Panc1 (cell line): ENCODE data around the gene KISS1R. TPM values are rescaled to one million over a fixed set of nuclear protein-coding genes. Genes with fewer than 3 reads are reported as not detected.

Experiments
- ATAC-seq: fragments of 200-7000 bp; cut with Tn5 transposase; 2 replicates; pipeline ENCODE4 v1.9.1; 2020; ENCODE audit warnings: mild to moderate bottlenecking, moderate library complexity
- BruUV-seq: library from RNA; stranded (reverse); fragments of 400-500 nt; replicated peaks from 2 replicates; lab custom pipeline; 2021; lab: Mats Ljungman, UMichigan
- CTCF ChIA-PET: fragments of 300-600 bp; sonication (Branson Sonifier 250); formaldehyde crosslinking; loops from one replicate; lab custom pipeline; 2022; ENCODE audit warnings: antibody characterized with exemption; lab: Charles Lee
- POLR2A ChIA-PET: fragments of 300-600 bp; sonication (Branson Sonifier 250); formaldehyde crosslinking; loops from one replicate; lab custom pipeline; 2022; ENCODE audit warnings: antibody characterized with exemption; lab: Charles Lee
- DNase-seq: peaks from one replicate; pipeline ENCODE4 v3.0.0-alpha.2; 2010; ENCODE audit warnings: low read depth, low spot score
- H3K27ac ChIP-seq: 2 replicates; pipeline ENCODE4 v1.5.1; 2011; ENCODE audit warnings: mild to moderate bottlenecking, low read length, inconsistent platforms
- H3K27me3 ChIP-seq: fragments of 200-500 bp; sonication (Bioruptor generic); 2 replicates; pipeline ENCODE4 v1.6.0; 2014; ENCODE audit warnings: low read length, inconsistent platforms; ENCODE audit not compliant: control insufficient read depth, insufficient read depth
- H3K36me3 ChIP-seq: fragments of 200-500 bp; sonication (Bioruptor generic); 2 replicates; pipeline ENCODE4 v1.5.1; 2014; ENCODE audit warnings: inconsistent platforms, mild to moderate bottlenecking, low read length, moderate library complexity; ENCODE audit not compliant: control insufficient read depth, insufficient read depth
- H3K4me1 ChIP-seq: 2 replicates; pipeline ENCODE4 v1.5.1; 2011; ENCODE audit warnings: inconsistent platforms, mild to moderate bottlenecking, low read length, moderate library complexity; ENCODE audit not compliant: control insufficient read depth, insufficient read depth
- H3K4me3 ChIP-seq, 2 experiments: 2 replicates each; pipeline ENCODE4 v1.5.1; 2011 to 2012; ENCODE audit warnings: low read depth in 2 of 2, low read length in 2 of 2, mild to moderate bottlenecking in 2 of 2, inconsistent platforms in 1 of 2, moderate library complexity in 1 of 2
- H3K9me3 ChIP-seq: fragments of 200-500 bp; sonication (Bioruptor generic); 2 replicates; pipeline ENCODE4 v1.5.1; 2014; ENCODE audit warnings: low read depth, mild to moderate bottlenecking, inconsistent platforms, low read length, moderate library complexity; ENCODE audit not compliant: control insufficient read depth, insufficient read depth
- POLR2AphosphoS5 ChIP-seq: IDR thresholded peaks from 2 replicates; pipeline ENCODE4 v1.6.1; 2012; ENCODE audit warnings: mild to moderate bottlenecking, low read depth, low read length, moderate library complexity
- SIN3A ChIP-seq: IDR thresholded peaks from 2 replicates; pipeline ENCODE4 v1.6.1; 2012; ENCODE audit warnings: low read depth, mild to moderate bottlenecking, low read length, moderate library complexity, borderline replicate concordance; ENCODE audit not compliant: insufficient read depth
- TCF7L2 ChIP-seq: IDR thresholded peaks from 2 replicates; pipeline ENCODE4 v1.6.1; 2011; ENCODE audit warnings: mild to moderate bottlenecking, low read depth, low read length, inconsistent platforms
- in situ Hi-C: cut with HindIII; loops from 2 replicates; pipeline ENCODE4 v1.10.0; 2016; ENCODE audit warnings: low sequenced_read_pairs, low pct_unique_long_range_greater_than_20kb
- intact Hi-C: fragments of 100-400 bp; cut with micrococcal nuclease; formaldehyde crosslinking; loops from one replicate; pipeline ENCODE4 v1.10.0; 2022; ENCODE audit not compliant: unreplicated experiment
- total RNA-seq: library from RNA; stranded (reverse); gene quantifications from one replicate; pipeline ENCODE4 v1.2.1, GENCODE V29; 2021; ENCODE audit not compliant: unreplicated experiment
- TF ChIP-seq, protein P1 (sequence below), 2 experiments: IDR thresholded peaks; 2 replicates each; pipeline ENCODE4 v1.6.1; 2011 to 2012; ENCODE audit warnings: low read depth in 2 of 2, control low read depth in 1 of 2, low read length in 1 of 2, mild to moderate bottlenecking in 1 of 2, moderate library complexity in 1 of 2; ENCODE audit not compliant: insufficient read depth in 1 of 2
- TF ChIP-seq, protein P2 (sequence below): fragments of 450-650 bp; IDR thresholded peaks from 2 replicates; pipeline ENCODE4 v1.5.1; 2017; ENCODE audit warnings: mild to moderate bottlenecking

The KISS1R gene
- total RNA-seq, 1 experiment from 2014 or later: 0.92 TPM

DNA sequence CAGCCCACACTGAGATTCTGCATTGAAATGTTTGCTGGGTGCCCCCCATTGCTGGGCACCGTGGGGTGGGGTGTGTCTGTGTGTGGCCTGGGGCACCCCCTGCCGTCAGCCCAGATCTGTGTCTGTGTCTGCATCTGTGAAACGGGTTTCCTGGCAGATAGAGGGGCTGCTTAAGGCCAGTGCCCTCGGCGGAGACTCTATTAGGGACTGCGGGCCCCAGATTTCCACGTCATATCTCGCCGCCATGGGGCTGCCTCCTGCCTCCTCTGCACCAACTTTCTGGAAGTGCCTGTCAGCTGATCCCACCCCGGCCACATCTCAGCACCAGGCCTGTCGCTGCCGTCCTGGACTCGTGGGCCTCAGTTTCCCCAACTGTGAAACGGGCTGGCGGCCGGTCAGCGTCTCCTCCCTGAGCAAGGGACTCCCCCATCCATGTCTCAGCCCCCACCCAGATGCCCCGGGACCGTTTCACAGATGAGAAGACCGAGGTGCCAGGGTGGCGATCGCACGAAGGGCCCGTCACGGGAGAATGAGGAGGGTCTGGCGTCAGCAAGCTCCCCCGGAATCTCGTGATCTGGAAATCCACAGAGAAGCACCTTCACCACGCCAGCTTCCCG lies 30.1 kb downstream of the KISS1R start:
- no peak for TF ChIP-seq TCF7L2
- no peak for TF ChIP-seq POLR2AphosphoS5
- TF ChIP-seq, protein P1, sequence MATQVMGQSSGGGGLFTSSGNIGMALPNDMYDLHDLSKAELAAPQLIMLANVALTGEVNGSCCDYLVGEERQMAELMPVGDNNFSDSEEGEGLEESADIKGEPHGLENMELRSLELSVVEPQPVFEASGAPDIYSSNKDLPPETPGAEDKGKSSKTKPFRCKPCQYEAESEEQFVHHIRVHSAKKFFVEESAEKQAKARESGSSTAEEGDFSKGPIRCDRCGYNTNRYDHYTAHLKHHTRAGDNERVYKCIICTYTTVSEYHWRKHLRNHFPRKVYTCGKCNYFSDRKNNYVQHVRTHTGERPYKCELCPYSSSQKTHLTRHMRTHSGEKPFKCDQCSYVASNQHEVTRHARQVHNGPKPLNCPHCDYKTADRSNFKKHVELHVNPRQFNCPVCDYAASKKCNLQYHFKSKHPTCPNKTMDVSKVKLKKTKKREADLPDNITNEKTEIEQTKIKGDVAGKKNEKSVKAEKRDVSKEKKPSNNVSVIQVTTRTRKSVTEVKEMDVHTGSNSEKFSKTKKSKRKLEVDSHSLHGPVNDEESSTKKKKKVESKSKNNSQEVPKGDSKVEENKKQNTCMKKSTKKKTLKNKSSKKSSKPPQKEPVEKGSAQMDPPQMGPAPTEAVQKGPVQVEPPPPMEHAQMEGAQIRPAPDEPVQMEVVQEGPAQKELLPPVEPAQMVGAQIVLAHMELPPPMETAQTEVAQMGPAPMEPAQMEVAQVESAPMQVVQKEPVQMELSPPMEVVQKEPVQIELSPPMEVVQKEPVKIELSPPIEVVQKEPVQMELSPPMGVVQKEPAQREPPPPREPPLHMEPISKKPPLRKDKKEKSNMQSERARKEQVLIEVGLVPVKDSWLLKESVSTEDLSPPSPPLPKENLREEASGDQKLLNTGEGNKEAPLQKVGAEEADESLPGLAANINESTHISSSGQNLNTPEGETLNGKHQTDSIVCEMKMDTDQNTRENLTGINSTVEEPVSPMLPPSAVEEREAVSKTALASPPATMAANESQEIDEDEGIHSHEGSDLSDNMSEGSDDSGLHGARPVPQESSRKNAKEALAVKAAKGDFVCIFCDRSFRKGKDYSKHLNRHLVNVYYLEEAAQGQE (IDR thresholded peaks at IDR 0.05; ENCODE audit: insufficient read depth in 1 of 2, low read depth in 2 of 2, low read length in 1 of 2): no peak
- TF ChIP-seq SIN3A: no peak
- TF ChIP-seq, protein P2, sequence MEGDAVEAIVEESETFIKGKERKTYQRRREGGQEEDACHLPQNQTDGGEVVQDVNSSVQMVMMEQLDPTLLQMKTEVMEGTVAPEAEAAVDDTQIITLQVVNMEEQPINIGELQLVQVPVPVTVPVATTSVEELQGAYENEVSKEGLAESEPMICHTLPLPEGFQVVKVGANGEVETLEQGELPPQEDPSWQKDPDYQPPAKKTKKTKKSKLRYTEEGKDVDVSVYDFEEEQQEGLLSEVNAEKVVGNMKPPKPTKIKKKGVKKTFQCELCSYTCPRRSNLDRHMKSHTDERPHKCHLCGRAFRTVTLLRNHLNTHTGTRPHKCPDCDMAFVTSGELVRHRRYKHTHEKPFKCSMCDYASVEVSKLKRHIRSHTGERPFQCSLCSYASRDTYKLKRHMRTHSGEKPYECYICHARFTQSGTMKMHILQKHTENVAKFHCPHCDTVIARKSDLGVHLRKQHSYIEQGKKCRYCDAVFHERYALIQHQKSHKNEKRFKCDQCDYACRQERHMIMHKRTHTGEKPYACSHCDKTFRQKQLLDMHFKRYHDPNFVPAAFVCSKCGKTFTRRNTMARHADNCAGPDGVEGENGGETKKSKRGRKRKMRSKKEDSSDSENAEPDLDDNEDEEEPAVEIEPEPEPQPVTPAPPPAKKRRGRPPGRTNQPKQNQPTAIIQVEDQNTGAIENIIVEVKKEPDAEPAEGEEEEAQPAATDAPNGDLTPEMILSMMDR: no peak
- Histone ChIP-seq H3K27me3 (no peaks in the 10 kb centered on the region), H3K9me3 (no peaks in the 10 kb centered on the region), H3K27ac (no peak overlapping the region), H3K36me3 (no peaks in the 10 kb centered on the region), H3K4me3 (no peak overlapping the region), H3K4me1 (no peaks in the 10 kb centered on the region)
- BruUV-seq: no TSS peak
- DNase-seq: no peak
- ChIA-PET POLR2A (no interaction called here), CTCF (interaction anchor here (0.6 kb wide), 1 partner anchor 25 kb away, joined by 4 read pairs; no protein-coding TSS in a partner anchor)
- in situ Hi-C loops (no loop called here), intact Hi-C loops (no loop called here)
- ATAC-seq: no peak

DNA sequence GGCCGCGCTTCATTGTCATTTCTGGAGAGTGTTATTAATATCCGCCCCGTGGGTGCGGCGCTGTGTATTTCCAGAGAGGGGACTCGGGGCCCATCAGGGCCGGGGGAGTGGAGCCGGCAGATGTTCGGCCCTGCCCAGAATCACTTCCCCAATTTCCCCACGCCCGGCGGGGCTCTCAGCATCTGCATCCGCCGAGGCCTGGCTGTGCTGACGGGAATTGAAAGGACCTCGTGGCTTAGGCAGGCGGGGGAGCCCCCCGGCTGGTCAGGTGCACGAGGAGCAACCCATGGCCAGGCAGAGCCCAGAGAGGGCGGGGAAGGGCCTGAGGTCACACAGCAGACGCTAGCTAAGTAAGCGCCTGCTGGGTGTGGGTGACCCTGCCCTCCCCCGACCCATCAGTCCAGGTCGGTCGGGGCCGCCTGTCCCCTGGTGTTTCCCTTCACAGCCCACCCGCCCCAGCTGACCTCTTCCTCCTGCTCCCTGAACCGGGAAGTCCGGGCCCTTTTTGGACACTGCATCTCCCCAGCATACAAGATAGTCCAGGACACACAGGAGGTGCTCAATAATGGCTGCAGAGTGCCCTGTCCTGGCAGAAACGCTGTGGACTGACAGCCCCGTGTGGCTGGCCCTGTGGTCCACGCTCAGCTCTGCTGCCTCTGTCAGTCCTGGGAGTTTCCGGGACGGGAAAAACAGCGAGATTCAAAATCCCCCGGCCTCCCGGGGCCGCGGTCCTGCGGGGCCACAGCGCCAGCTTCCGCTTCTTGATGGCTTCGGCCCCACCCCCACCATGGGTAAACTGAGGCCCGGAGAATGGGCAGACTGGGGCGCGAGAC lies 30.8 kb downstream of the KISS1R start:
- no peaks in the 10 kb centered on the region for H3K36me3 ChIP-seq
- in situ Hi-C loops (no loop called here), intact Hi-C loops (no loop called here)
- no peaks in the 10 kb centered on the region for H3K27me3 ChIP-seq
- no peak overlapping the region for H3K4me3 ChIP-seq
- ChIA-PET POLR2A (no interaction called here), CTCF (interaction anchor here (0.6 kb wide), 1 partner anchor 25 kb away, joined by 4 read pairs; no protein-coding TSS in a partner anchor)
- TF ChIP-seq, protein P2: no peak
- TF ChIP-seq, protein P1 (IDR thresholded peaks at IDR 0.05; ENCODE audit: insufficient read depth in 1 of 2, low read depth in 2 of 2, low read length in 1 of 2): no peak
- no peak for TF ChIP-seq SIN3A
- no peak for TF ChIP-seq TCF7L2
- no peak overlapping the region for H3K27ac ChIP-seq
- no TSS peak for BruUV-seq
- H3K9me3 ChIP-seq: no peaks in the 10 kb centered on the region
- ATAC-seq (peak; percentile 39; the same call in 1 of the 2 replicates), DNase-seq (no peak)
- peaks cover 5% of the 10 kb centered on the region for H3K4me1 ChIP-seq
